Gastroesophageal sphincter (tissue), 4 donors: ENCODE data around the gene CNTN2. TPM values are rescaled to one million over a fixed set of nuclear protein-coding genes. Genes with fewer than 3 reads are reported as not detected.

Source experiments
- ATAC-seq: fragments of 150-250 bp; one replicate; pipeline ENCODE4 v1.9.1; 2016; ENCODE audit warnings: mild to moderate bottlenecking, moderate library complexity
- H3K27ac ChIP-seq, 4 donors: fragments of 200-600 bp; sonication (generic) in 3 of 4; 1 replicate in 3 of 4; 2 replicates in 1 of 4; pipeline ENCODE4 v1.5.1; 2016 to 2019
- H3K27me3 ChIP-seq: fragments of 200-600 bp; sonication (generic); one replicate; pipeline ENCODE4 v1.5.1; 2019
- H3K36me3 ChIP-seq, 2 donors: fragments of 200-600 bp; sonication (generic); one replicate each; pipeline ENCODE4 v1.5.1; 2019; ENCODE audit warnings: control low read depth in 1 of 2
- H3K4me1 ChIP-seq, 3 donors: fragments of 200-600 bp; sonication (generic); 1 replicate in 2 of 3; 2 replicates in 1 of 3; pipeline ENCODE4 v1.5.1; 2016 to 2019; ENCODE audit warnings: control low read depth in 2 of 3
- H3K4me3 ChIP-seq, 2 donors: fragments of 200-600 bp; sonication (generic); one replicate each; pipeline ENCODE4 v1.5.1; 2019; ENCODE audit warnings: mild to moderate bottlenecking in 1 of 2, moderate library complexity in 1 of 2
- H3K9me3 ChIP-seq, 3 donors: fragments of 200-600 bp; sonication (generic); one replicate each; pipeline ENCODE4 v1.5.1; 2017 to 2019; ENCODE audit warnings: control low read depth in 2 of 3
- EP300 ChIP-seq: sonication (generic); formaldehyde crosslinking; IDR thresholded peaks from one replicate; pipeline ENCODE4 v1.6.1; 2017; ENCODE audit warnings: antibody characterized with exemption, mild to moderate bottlenecking
- POLR2A ChIP-seq, 2 donors: fragments of 450-650 bp; IDR thresholded peaks; one replicate each; pipeline ENCODE4 v1.6.1; 2017; ENCODE audit warnings: antibody characterized with exemption in 2 of 2, mild to moderate bottlenecking in 2 of 2, moderate library complexity in 1 of 2
- POLR2AphosphoS5 ChIP-seq: sonication (generic); formaldehyde crosslinking; IDR thresholded peaks from one replicate; pipeline ENCODE4 v1.6.1; 2017; ENCODE audit warnings: antibody characterized with exemption
- WGBS, 2 donors: methylation state at CpG; one replicate each; pipeline ENCODE4 v1.1.5; 2018; ENCODE audit warnings: low coverage in 1 of 2; 5-methylcytosine and 5-hydroxymethylcytosine counted together
- total RNA-seq, 4 donors: library from RNA; depleted of rRNA; stranded (reverse); fragments of >200 nt; gene quantifications; one replicate each; pipeline ENCODE4 v1.1.0, GENCODE V29; 2016
- TF ChIP-seq, protein P1 (sequence below), 4 experiments: fragments of 200-600 bp in 2 of 4; fragments of 450-650 bp in 2 of 4; sonication (generic) in 1 of 4; IDR thresholded peaks; one replicate each; pipeline ENCODE4 v1.5.1; 2017 to 2019; ENCODE audit warnings: antibody characterized with exemption in 4 of 4, mild to moderate bottlenecking in 2 of 4, moderate library complexity in 2 of 4

The CNTN2 gene
- total RNA-seq, 4 donors from 2014 or later, result 1.2 to 4.2 (median 1.8) TPM

DNA sequence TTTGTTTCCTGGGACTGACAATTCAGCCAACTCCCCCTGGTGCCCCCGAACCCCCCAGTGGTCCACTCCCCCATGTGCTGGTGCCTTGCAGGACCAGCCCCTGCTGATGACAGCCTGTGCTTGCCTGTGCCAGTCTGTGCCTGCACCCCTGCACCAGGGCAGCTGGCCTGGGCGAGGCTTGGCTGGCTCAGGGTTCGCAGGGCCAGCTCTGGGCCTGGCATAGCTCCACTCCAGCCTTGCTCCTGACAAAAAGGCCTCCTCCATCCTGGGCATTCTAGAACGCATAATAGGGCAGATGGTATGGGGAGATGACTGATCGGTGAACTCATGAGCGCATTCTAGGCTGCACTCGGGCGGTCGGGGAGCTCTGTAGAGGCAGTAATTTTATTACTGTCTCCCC, 5.4 kb downstream of the CNTN2 start:
- H3K36me3 ChIP-seq, result no peaks in the 10 kb centered on the region
- no peak overlapping the region for H3K4me3 ChIP-seq
- peaks cover 62% of the 10 kb centered on the region for H3K27me3 ChIP-seq
- H3K9me3 ChIP-seq, result no peaks in the 10 kb centered on the region
- no peak overlapping the region for H3K27ac ChIP-seq
- no peak for ATAC-seq
- H3K4me1 ChIP-seq, result peaks cover 0 to 12% (median 0%) of the 10 kb centered on the region in 3 donors
- TF ChIP-seq POLR2AphosphoS5 (no peak), EP300 (no peak), POLR2A (IDR thresholded peaks at IDR 0.05) (no peak)
- TF ChIP-seq, protein P1, sequence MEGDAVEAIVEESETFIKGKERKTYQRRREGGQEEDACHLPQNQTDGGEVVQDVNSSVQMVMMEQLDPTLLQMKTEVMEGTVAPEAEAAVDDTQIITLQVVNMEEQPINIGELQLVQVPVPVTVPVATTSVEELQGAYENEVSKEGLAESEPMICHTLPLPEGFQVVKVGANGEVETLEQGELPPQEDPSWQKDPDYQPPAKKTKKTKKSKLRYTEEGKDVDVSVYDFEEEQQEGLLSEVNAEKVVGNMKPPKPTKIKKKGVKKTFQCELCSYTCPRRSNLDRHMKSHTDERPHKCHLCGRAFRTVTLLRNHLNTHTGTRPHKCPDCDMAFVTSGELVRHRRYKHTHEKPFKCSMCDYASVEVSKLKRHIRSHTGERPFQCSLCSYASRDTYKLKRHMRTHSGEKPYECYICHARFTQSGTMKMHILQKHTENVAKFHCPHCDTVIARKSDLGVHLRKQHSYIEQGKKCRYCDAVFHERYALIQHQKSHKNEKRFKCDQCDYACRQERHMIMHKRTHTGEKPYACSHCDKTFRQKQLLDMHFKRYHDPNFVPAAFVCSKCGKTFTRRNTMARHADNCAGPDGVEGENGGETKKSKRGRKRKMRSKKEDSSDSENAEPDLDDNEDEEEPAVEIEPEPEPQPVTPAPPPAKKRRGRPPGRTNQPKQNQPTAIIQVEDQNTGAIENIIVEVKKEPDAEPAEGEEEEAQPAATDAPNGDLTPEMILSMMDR (IDR thresholded peaks at IDR 0.05), result no peak
- WGBS, 2 donors, result 100% methylated on average over 3 of the region's 9 CpGs; no CpG with 5 or more reads in 1 of the 2 donors

DNA sequence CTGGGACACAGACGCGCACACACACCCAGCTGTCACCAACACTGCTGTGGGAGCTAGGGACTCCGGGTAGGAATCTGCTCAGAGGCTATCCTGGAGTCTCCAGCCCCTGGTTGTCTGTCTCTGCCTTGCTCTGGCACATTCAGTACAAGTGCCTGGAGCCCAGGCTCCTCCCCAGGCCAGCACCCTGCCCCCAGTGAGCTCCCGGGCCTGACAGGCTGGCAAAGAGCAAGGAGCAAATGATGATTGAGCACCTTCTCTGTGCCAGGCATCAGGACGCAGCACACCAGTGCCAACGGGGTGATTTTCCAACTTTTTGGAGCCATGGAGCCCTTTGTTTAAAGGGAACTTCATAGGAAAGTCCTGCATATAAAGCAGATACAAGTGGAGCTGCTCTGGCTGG, 6.5 kb downstream of the CNTN2 start:
- no peaks in the 10 kb centered on the region for H3K36me3 ChIP-seq
- no peak overlapping the region for H3K4me3 ChIP-seq
- no peak overlapping the region for H3K27ac ChIP-seq
- TF ChIP-seq, protein P1 (IDR thresholded peaks at IDR 0.05), result no peak
- TF ChIP-seq POLR2A (IDR thresholded peaks at IDR 0.05), result no peak
- TF ChIP-seq POLR2AphosphoS5, result no peak
- no peak for TF ChIP-seq EP300
- no peaks in the 10 kb centered on the region for H3K9me3 ChIP-seq
- 94% methylated on average over 3 of the region's 6 CpGs; no CpG with 5 or more reads in 1 of the 2 donors for WGBS, 2 donors
- peaks cover 0 to 7% (median 0%) of the 10 kb centered on the region in 3 donors for H3K4me1 ChIP-seq
- no peak for ATAC-seq
- peaks cover 62% of the 10 kb centered on the region for H3K27me3 ChIP-seq

DNA sequence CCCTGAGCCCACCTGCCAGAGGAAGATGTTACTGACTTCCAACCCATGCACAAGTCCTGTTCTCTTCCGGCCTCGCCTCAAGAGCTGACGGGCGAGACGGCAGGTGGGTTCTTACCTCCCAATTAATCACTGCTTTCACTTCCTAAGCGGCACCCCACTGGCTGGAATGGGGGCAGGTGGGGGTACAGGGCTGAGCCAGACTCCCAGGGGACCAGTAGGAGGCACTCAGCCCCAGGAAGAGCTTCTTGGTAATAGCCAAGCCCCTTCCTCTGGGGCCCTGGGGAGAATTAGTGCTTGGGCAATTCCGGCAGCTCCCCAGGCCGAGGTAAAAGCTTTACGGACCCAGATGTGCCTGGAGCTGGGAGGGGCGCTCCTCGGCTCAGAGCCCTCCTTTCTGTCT, 9.7 kb downstream of the CNTN2 start:
- Histone ChIP-seq H3K9me3 (no peaks in the 10 kb centered on the region), H3K4me1 (no peaks in the 10 kb centered on the region), H3K27ac (no peak overlapping the region), H3K4me3 (no peak overlapping the region), H3K27me3 (peaks cover 29% of the 10 kb centered on the region), H3K36me3 (no peaks in the 10 kb centered on the region)
- ATAC-seq, result no peak
- WGBS, 2 donors, result 85% methylated on average over 4 of the region's 11 CpGs; no CpG with 5 or more reads in 1 of the 2 donors
- TF ChIP-seq POLR2A (IDR thresholded peaks at IDR 0.05), result no peak
- TF ChIP-seq EP300, result no peak
- TF ChIP-seq, protein P1 (IDR thresholded peaks at IDR 0.05), result no peak
- TF ChIP-seq POLR2AphosphoS5, result no peak

DNA sequence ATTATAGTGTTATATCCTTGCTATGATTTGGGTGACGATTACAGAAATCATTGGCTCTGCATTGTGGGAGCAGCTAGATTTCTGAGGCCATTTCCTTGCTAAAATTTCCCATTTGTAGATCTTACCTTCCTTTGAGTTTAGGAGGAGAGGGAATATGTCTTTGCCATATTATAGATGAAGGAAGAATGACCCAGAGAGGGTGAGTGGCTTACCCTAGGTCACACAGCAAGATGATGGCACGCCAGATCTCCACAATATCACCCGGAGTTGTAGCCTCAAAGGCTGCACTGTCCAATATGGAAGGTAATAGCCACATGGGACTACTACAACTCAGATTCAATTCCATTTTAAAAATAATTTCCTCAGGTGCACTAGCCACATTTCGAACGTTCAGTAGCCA, 10.3 kb downstream of the CNTN2 start:
- TF ChIP-seq POLR2AphosphoS5, result no peak
- TF ChIP-seq, protein P1 (IDR thresholded peaks at IDR 0.05), result no peak
- TF ChIP-seq POLR2A (IDR thresholded peaks at IDR 0.05), result no peak
- TF ChIP-seq EP300, result no peak
- Histone ChIP-seq H3K36me3 (no peaks in the 10 kb centered on the region), H3K4me1 (no peaks in the 10 kb centered on the region), H3K9me3 (no peaks in the 10 kb centered on the region), H3K4me3 (no peak overlapping the region), H3K27me3 (peaks cover 23% of the 10 kb centered on the region), H3K27ac (no peak overlapping the region)
- ATAC-seq, result no peak
- 90 to 93% methylated on average over 5 of the region's 5 CpGs for WGBS, 2 donors

DNA sequence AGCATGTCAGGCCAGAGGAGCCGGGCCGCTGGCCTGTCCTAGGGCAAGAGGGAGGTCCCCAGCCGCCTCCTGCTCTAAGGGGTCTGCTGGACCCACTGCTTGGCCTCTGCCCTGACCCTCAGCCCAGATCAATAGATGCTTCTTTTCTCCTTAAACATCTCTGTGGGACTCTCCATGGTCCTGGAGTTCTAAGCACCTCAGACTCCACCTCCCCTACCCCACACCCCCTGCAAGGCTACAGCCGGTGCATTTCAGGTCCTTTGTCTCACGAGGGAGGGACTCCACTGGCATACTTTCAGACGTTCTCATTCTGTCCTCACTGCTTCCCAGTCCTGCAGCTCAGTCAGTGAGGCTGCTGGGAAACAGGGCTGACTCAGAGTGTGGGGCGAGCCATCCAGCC, 11.0 kb downstream of the CNTN2 start:
- Histone ChIP-seq H3K4me3 (no peak overlapping the region), H3K27ac (no peak overlapping the region), H3K27me3 (peaks cover 21% of the 10 kb centered on the region), H3K4me1 (no peaks in the 10 kb centered on the region), H3K9me3 (no peaks in the 10 kb centered on the region), H3K36me3 (no peaks in the 10 kb centered on the region)
- no peak for TF ChIP-seq POLR2A (IDR thresholded peaks at IDR 0.05)
- TF ChIP-seq POLR2AphosphoS5, result no peak
- TF ChIP-seq EP300, result no peak
- TF ChIP-seq, protein P1 (IDR thresholded peaks at IDR 0.05), result no peak
- 5 to 100% methylated on average over 1 to 3 of the region's 7 CpGs for WGBS, 2 donors
- no peak for ATAC-seq
